ENCODE measurements around the gene ZNF853.

DNA sequence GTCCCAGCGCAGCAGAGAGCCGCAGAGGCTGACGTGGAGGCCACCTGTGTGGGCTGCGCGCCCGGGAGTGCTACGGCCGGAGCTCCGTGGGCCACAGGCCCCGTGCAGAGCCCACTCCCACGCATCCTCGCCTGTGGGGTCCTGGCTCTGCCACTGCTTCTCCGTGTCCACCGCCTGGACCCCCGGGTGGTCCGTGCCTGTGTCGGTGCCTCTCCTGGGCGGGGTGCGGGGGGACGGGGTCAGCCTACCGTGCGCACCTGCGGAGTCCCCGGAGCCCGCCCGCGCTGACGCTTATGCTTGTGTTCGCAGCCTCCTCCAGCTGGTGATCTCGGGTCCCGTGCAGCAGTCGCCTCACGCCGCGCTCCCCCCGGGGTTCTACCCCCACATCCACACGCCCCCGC lies 7.8 kb upstream of the ZNF853 start:
- no peak for TF ChIP-seq CTCF (IDR thresholded peaks at IDR 0.05)
- TF ChIP-seq POLR2A (IDR thresholded peaks at IDR 0.05), result no peak
- TF ChIP-seq POLR2AphosphoS5 (IDR thresholded peaks at IDR 0.05), result no peak

Measured in prostate gland (tissue), 2 donors.